HepG2 (cell line): ENCODE data around the gene CD3G. TPM values are rescaled to one million over a fixed set of nuclear protein-coding genes. Genes with fewer than 3 reads are reported as not detected.

Source experiments
- ATAC-seq: fragments of 200-7000 bp; cut with Tn5 transposase; 3 replicates; pipeline ENCODE4 v1.9.1; 2020; ENCODE audit warnings: mild to moderate bottlenecking, moderate library complexity
- BruUV-seq: library from RNA; stranded (reverse); fragments of 400-500 nt; replicated peaks from 2 replicates; lab custom pipeline; 2021; lab: Mats Ljungman, UMichigan
- CTCF ChIA-PET: fragments of 300-600 bp; formaldehyde crosslinking; extraction: SDS; loops from one replicate; lab custom pipeline; 2021; ENCODE audit warnings: low total read pairs, inconsistent platforms, low intra/inter-chr PET ratio; lab: Yijun Ruan, JAX
- POLR2A ChIA-PET: fragments of 350-600 bp; sonication (Branson Sonifier 250); formaldehyde crosslinking; loops from one replicate; lab custom pipeline; 2020; ENCODE audit warnings: antibody characterized with exemption, inconsistent platforms; lab: Yijun Ruan, JAX
- DNase-seq: peaks from one replicate; pipeline ENCODE4 v3.0.0-alpha.2; 2015; ENCODE audit warnings: low spot score
- FAIRE-seq: peaks from 3 replicates; lab custom pipeline; 2011; peaks lifted over from hg19 to GRCh38; lab: Jason Lieb, UNC
- H2AFZ ChIP-seq: one replicate; pipeline ENCODE4 v1.6.1; 2011; ENCODE audit warnings: low read length, inconsistent platforms
- H3K27ac ChIP-seq: fragments of 300-600 bp; 3 replicates; pipeline ENCODE4 v1.8.0; 2011; ENCODE audit warnings: mixed run types, mild to moderate bottlenecking, mixed read lengths, low read length, inconsistent platforms; ENCODE audit not compliant: insufficient read depth; ENCODE audit errors: extremely low read length
- H3K27me3 ChIP-seq, 2 experiments: fragments of 200-600 bp in 1 of 2; 2 replicates in 1 of 2; 3 replicates in 1 of 2; pipeline versions ENCODE4 v1.6.0 to v1.8.0; 2011; ENCODE audit warnings: low read length in 2 of 2, mild to moderate bottlenecking in 2 of 2, moderate library complexity in 2 of 2, inconsistent platforms in 1 of 2; ENCODE audit not compliant: insufficient read depth in 2 of 2, control insufficient read depth in 1 of 2
- H3K36me3 ChIP-seq, 2 experiments: fragments of 200-600 bp in 1 of 2; replicated peaks in 1 of 2; 2 replicates in 1 of 2; 3 replicates in 1 of 2; pipeline versions ENCODE4 v1.5.1 to v1.8.0; 2011; ENCODE audit warnings: low read length in 2 of 2, inconsistent platforms in 1 of 2; ENCODE audit not compliant: insufficient read depth in 2 of 2, control insufficient read depth in 1 of 2
- H3K4me1 ChIP-seq: 2 replicates; pipeline ENCODE4 v1.5.1; 2012; ENCODE audit warnings: low read length, inconsistent platforms; ENCODE audit not compliant: insufficient read depth
- H3K4me2 ChIP-seq: 2 replicates; pipeline ENCODE4 v1.6.0; 2011; ENCODE audit warnings: low read depth, low read length, inconsistent platforms
- H3K4me3 ChIP-seq, 3 experiments: fragments of 200-600 bp in 1 of 3; sonication (generic), shearing (Covaris generic) in 1 of 3; replicated peaks in 1 of 3; 2 replicates each; pipeline ENCODE4 v1.5.1; 2011 to 2016; ENCODE audit warnings: low read length in 3 of 3, inconsistent platforms in 2 of 3, low read depth in 2 of 3, mild to moderate bottlenecking in 2 of 3, control low read depth in 1 of 3, mixed read lengths in 1 of 3; ENCODE audit not compliant: insufficient read depth in 1 of 3
- H3K79me2 ChIP-seq: one replicate; pipeline ENCODE4 v1.6.1; 2011; ENCODE audit warnings: low read length, inconsistent platforms; ENCODE audit not compliant: insufficient read depth
- H3K9ac ChIP-seq: 2 replicates; pipeline ENCODE4 v1.6.0; 2011; ENCODE audit warnings: mild to moderate bottlenecking, low read depth, low read length, inconsistent platforms; ENCODE audit not compliant: insufficient read depth
- H3K9me3 ChIP-seq: 2 replicates; pipeline ENCODE4 v1.5.1; 2012; ENCODE audit warnings: mild to moderate bottlenecking, low read length
- H4K20me1 ChIP-seq: 2 replicates; pipeline ENCODE4 v1.6.0; 2011; ENCODE audit warnings: inconsistent platforms, mild to moderate bottlenecking, low read length, moderate library complexity; ENCODE audit not compliant: insufficient read depth
- IKZF4 ChIP-seq: sonication (generic); formaldehyde crosslinking; IDR thresholded peaks from 2 replicates; pipeline ENCODE4 v1.5.1; 2020; ENCODE audit warnings: borderline replicate concordance, mild to moderate bottlenecking, low read depth, missing genetic modification reagents; ENCODE audit errors: not compliant biosample characterization
- MAFG ChIP-seq: sonication (generic); formaldehyde crosslinking; IDR thresholded peaks from 2 replicates; pipeline ENCODE4 v1.5.1; 2020; ENCODE audit warnings: mild to moderate bottlenecking, missing genetic modification reagents
- ZMAT3 ChIP-seq: sonication (generic); formaldehyde crosslinking; conservative IDR thresholded peaks from 2 replicates; pipeline ENCODE4 v1.7.0; 2021; ENCODE audit warnings: missing genetic modification reagents
- ZNF207 ChIP-seq: fragments of 450-650 bp; IDR thresholded peaks from 2 replicates; pipeline ENCODE4 v1.6.1; 2016; ENCODE audit warnings: antibody characterized with exemption, borderline replicate concordance
- WGBS: methylation state at CpG from one replicate; pipeline ENCODE4 v1.1.6; 2017; ENCODE audit warnings: low lambda C conversion rate; 5-methylcytosine and 5-hydroxymethylcytosine counted together
- in situ Hi-C: cut with HindIII; loops from 2 replicates; pipeline ENCODE4 v1.10.0; 2017; ENCODE audit warnings: low pct_unique_long_range_greater_than_20kb; ENCODE audit not compliant: extremely low pct_ligation_motif_present
- intact Hi-C: fragments of 100-400 bp; cut with micrococcal nuclease; formaldehyde crosslinking; loops from one replicate; pipeline ENCODE4 v1.10.0; 2022; ENCODE audit not compliant: unreplicated experiment
- polyA plus RNA-seq, 8 experiments: library from polyadenylated mRNA; depleted of rRNA in 3 of 8; stranded (reverse) in 7 of 8; unstranded in 1 of 8; fragments of >200 nt; fragmentation: Illumina TruSeq in 4 of 8; extraction: Trizol in 4 of 8; gene quantifications; 2 replicates each; pipeline versions ENCODE4 v1.2.1 to v1.2.3, GENCODE V29; 2011 to 2016; ENCODE audit warnings: low read depth in 4 of 8, missing spikeins in 1 of 8, mixed read lengths in 1 of 8; ENCODE audit not compliant: insufficient read depth in 1 of 8
- total RNA-seq, 5 experiments: library from RNA; depleted of rRNA; stranded (reverse); fragments of >200 nt; fragmentation: Illumina TruSeq; extraction: Trizol; gene quantifications; 2 replicates each; pipeline ENCODE4 v1.2.3, GENCODE V29; 2016; ENCODE audit warnings: low read depth in 1 of 5
- TF ChIP-seq, protein P1 (sequence below): sonication (generic); formaldehyde crosslinking; IDR thresholded peaks from 2 replicates; pipeline ENCODE4 v1.9.0; 2021; ENCODE audit warnings: mild to moderate bottlenecking, missing genetic modification reagents
- TF ChIP-seq, protein P2 (sequence below): sonication (generic); formaldehyde crosslinking; IDR thresholded peaks from 2 replicates; pipeline ENCODE4 v1.5.0; 2020; ENCODE audit warnings: missing genetic modification reagents
- TF ChIP-seq, protein P3 (sequence below): sonication (generic); formaldehyde crosslinking; conservative IDR thresholded peaks from 2 replicates; pipeline ENCODE4 v1.5.0; 2020; ENCODE audit warnings: missing genetic modification reagents

CD3G gene
- total and polyA plus RNA-seq, 2 of the 13 experiments (the other 11 are each of a cell fraction or from before 2014, with no cell fraction given), result not detected

DNA sequence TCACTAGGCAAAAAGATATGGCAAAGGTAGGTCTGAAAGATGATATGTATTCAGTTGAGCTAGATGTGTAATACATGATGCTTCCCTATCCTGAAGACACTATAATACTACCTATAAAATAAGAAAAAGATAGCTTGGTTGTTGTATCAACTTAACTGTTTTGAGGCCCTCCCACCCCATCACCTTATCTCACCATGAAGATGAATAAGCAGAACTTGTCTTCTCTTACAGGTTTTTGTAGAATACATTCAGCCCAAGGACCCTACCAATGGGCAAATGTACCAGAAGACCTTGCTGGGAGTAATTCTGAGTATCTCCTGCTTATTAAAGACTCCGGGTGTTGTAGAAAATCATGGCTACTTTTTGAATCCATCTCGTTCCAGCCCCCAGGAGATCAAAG lies 29.1 kb downstream of the CD3G start:
- Histone ChIP-seq H3K27ac (no peak overlapping the region), H3K4me1 (no peaks in the 10 kb centered on the region), H4K20me1 (no peaks in the 10 kb centered on the region), H2AFZ (no peak overlapping the region), H3K9ac (no peak overlapping the region), H3K79me2 (no peaks in the 10 kb centered on the region), H3K9me3 (no peaks in the 10 kb centered on the region), H3K4me3 (no peak overlapping the region), H3K36me3 (peaks cover 25 to 79% of the 10 kb centered on the region in 2 experiments), H3K27me3 (no peaks in the 10 kb centered on the region), H3K4me2 (no peak overlapping the region)
- WGBS, result 91% methylated on average over 2 of the region's 2 CpGs
- FAIRE-seq (no peak), DNase-seq (no peak), ATAC-seq (no peak)
- BruUV-seq, result no TSS peak
- in situ Hi-C loops, result no loop called here
- ChIA-PET CTCF (no interaction called here), POLR2A (no interaction called here)
- TF ChIP-seq, protein P1, sequence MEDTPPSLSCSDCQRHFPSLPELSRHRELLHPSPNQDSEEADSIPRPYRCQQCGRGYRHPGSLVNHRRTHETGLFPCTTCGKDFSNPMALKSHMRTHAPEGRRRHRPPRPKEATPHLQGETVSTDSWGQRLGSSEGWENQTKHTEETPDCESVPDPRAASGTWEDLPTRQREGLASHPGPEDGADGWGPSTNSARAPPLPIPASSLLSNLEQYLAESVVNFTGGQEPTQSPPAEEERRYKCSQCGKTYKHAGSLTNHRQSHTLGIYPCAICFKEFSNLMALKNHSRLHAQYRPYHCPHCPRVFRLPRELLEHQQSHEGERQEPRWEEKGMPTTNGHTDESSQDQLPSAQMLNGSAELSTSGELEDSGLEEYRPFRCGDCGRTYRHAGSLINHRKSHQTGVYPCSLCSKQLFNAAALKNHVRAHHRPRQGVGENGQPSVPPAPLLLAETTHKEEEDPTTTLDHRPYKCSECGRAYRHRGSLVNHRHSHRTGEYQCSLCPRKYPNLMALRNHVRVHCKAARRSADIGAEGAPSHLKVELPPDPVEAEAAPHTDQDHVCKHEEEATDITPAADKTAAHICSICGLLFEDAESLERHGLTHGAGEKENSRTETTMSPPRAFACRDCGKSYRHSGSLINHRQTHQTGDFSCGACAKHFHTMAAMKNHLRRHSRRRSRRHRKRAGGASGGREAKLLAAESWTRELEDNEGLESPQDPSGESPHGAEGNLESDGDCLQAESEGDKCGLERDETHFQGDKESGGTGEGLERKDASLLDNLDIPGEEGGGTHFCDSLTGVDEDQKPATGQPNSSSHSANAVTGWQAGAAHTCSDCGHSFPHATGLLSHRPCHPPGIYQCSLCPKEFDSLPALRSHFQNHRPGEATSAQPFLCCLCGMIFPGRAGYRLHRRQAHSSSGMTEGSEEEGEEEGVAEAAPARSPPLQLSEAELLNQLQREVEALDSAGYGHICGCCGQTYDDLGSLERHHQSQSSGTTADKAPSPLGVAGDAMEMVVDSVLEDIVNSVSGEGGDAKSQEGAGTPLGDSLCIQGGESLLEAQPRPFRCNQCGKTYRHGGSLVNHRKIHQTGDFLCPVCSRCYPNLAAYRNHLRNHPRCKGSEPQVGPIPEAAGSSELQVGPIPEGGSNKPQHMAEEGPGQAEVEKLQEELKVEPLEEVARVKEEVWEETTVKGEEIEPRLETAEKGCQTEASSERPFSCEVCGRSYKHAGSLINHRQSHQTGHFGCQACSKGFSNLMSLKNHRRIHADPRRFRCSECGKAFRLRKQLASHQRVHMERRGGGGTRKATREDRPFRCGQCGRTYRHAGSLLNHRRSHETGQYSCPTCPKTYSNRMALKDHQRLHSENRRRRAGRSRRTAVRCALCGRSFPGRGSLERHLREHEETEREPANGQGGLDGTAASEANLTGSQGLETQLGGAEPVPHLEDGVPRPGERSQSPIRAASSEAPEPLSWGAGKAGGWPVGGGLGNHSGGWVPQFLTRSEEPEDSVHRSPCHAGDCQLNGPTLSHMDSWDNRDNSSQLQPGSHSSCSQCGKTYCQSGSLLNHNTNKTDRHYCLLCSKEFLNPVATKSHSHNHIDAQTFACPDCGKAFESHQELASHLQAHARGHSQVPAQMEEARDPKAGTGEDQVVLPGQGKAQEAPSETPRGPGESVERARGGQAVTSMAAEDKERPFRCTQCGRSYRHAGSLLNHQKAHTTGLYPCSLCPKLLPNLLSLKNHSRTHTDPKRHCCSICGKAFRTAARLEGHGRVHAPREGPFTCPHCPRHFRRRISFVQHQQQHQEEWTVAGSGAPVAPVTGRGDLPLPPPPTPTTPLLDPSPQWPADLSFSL (CRISPR knock-in tag), result no peak
- TF ChIP-seq MAFG (CRISPR knock-in tag), result no peak
- no peak for TF ChIP-seq ZMAT3 (CRISPR knock-in tag)
- TF ChIP-seq, protein P2, sequence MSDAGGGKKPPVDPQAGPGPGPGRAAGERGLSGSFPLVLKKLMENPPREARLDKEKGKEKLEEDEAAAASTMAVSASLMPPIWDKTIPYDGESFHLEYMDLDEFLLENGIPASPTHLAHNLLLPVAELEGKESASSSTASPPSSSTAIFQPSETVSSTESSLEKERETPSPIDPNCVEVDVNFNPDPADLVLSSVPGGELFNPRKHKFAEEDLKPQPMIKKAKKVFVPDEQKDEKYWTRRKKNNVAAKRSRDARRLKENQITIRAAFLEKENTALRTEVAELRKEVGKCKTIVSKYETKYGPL, result no peak
- no peak for TF ChIP-seq ZNF207
- TF ChIP-seq, protein P3, sequence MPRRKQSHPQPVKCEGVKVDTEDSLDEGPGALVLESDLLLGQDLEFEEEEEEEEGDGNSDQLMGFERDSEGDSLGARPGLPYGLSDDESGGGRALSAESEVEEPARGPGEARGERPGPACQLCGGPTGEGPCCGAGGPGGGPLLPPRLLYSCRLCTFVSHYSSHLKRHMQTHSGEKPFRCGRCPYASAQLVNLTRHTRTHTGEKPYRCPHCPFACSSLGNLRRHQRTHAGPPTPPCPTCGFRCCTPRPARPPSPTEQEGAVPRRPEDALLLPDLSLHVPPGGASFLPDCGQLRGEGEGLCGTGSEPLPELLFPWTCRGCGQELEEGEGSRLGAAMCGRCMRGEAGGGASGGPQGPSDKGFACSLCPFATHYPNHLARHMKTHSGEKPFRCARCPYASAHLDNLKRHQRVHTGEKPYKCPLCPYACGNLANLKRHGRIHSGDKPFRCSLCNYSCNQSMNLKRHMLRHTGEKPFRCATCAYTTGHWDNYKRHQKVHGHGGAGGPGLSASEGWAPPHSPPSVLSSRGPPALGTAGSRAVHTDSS (CRISPR knock-in tag), result no peak
- TF ChIP-seq IKZF4 (CRISPR knock-in tag), result no peak
- intact Hi-C loops, result no loop called here
